HL-60/S4 treated with retinoic acid at 250 ng/mL for 4 days and 3 days (cell line): Measurements from ENCODE around the gene SERTM2.

Experiments used
- in situ Hi-C: fragments of 300-500 bp; cut with MboI; formaldehyde crosslinking; loops from 2 replicates; pipeline ENCODE4 v1.7.0; 2022; ENCODE audit warnings: low sequenced_read_pairs

SERTM2 gene

GRCh38 chrX:111555406-111555958 is 44.0 kb downstream of the SERTM2 start:
- in situ Hi-C loops, result no loop called here

GRCh38 chrX:111560801-111561200 is 49.4 kb downstream of the SERTM2 start:
- in situ Hi-C loops, result no loop called here

GRCh38 chrX:111561851-111562250 is 50.4 kb downstream of the SERTM2 start:
- in situ Hi-C loops, result no loop called here

GRCh38 chrX:111567542-111568255 is 56.3 kb downstream of the SERTM2 start:
- in situ Hi-C loops, result no loop called here

GRCh38 chrX:111568354-111568753 is 56.9 kb downstream of the SERTM2 start:
- in situ Hi-C loops, result no loop called here

- in situ Hi-C loops, result no loop called here
Observed at GRCh38 chrX:111568817-111569216, 57.4 kb downstream of the SERTM2 start.
